HT-29 (cell line): ENCODE measurements around the gene GNG13. TPM values are rescaled to one million over a fixed set of nuclear protein-coding genes. Genes with fewer than 3 reads are reported as not detected.
A peak's percentile ranks its signal among the peaks of the same experiment; 100 is the strongest.
"Not testable (repeated sequence)": the region's sequence is repeated elsewhere in the genome, so short reads cannot be mapped to it uniquely, and the experiment has no call there.

Source experiments
- DNase-seq: peaks from one replicate; pipeline ENCODE4 v3.0.0-alpha.2; 2015; ENCODE audit warnings: low spot score
- small RNA-seq: library from RNA; depleted of rRNA; stranded (forward); fragments of <200 nt; gene quantifications from one replicate; pipeline ENCODE3, GENCODE V24; 2014
- total RNA-seq: library from RNA; depleted of rRNA; stranded (reverse); fragments of >200 nt; shearing (Covaris generic); gene quantifications from 2 replicates; pipeline ENCODE4 v1.2.3, GENCODE V29; 2014; rRNA removed

The GNG13 gene
- total RNA-seq, 1 experiment from 2014 or later, result not detected

- DNase-seq, result no peak
These were observed 37.8 kb downstream of the GNG13 start for GRCh38 chr16:762595-763268.

- no peak for DNase-seq
These were observed 38.7 kb downstream of the GNG13 start for GRCh38 chr16:761625-762513.

GRCh38 chr16:760545-761343 is 39.8 kb downstream of the GNG13 start, which contains the start of gene MSLN:
TSS of gene MSLN (plus strand) at chr16:760734. CDS start at chr16:762681, 1,947 bp downstream.
- no peak for DNase-seq

- DNase-seq, result no peak
These were observed 40.5 kb downstream of the GNG13 start for GRCh38 chr16:760065-760464.

GRCh38 chr16:759110-759910 is 41.2 kb downstream of the GNG13 start:
- peak; percentile 56 for DNase-seq

- no peak for DNase-seq
These were observed 44.1 kb downstream of the GNG13 start for GRCh38 chr16:756428-756827.

- DNase-seq, result no peak
These were observed 45.9 kb downstream of the GNG13 start for GRCh38 chr16:754656-755055.

GRCh38 chr16:754121-754607 is 46.4 kb downstream of the GNG13 start:
- not testable (repeated sequence) for DNase-seq

- no peak for DNase-seq
These were observed 48.6 kb downstream of the GNG13 start for GRCh38 chr16:752007-752312.

GRCh38 chr16:751152-752006 is 49.2 kb downstream of the GNG13 start:
- no peak for DNase-seq

GRCh38 chr16:750485-750884 is 50.0 kb downstream of the GNG13 start:
- DNase-seq, result no peak

- no peak for DNase-seq
These were observed 51.5 kb downstream of the GNG13 start for GRCh38 chr16:749010-749409.

Small RNAs within 50 kb of the gene (small RNA-seq; reads per million reads assigned to genes)
- not detected for gene MIR662

Other genes starting within 250 kb of the GNG13 start
- 0.08 TPM in 1 of 2 replicates, not detected in the other for gene PRR35, start 240.3 kb downstream of the GNG13 start, total RNA-seq
- gene NHLRC4, start 233.7 kb downstream of the GNG13 start, total RNA-seq, result 0.05 and 0.13 TPM in 2 replicates
- 99.5 and 103 TPM in 2 replicates for gene PIGQ, start 230.8 kb downstream of the GNG13 start, total RNA-seq
- gene RAB40C, start 210.7 kb downstream of the GNG13 start, total RNA-seq, result 54.2 and 58.2 TPM in 2 replicates
- 0.74 and 1.1 TPM in 2 replicates for gene WFIKKN1, start 169.7 kb downstream of the GNG13 start, total RNA-seq
- 278 and 290 TPM in 2 replicates for gene METTL26, start 164.4 kb downstream of the GNG13 start, total RNA-seq
- gene MCRIP2, start 158.9 kb downstream of the GNG13 start, total RNA-seq, result 198 and 209 TPM in 2 replicates
- 162 and 168 TPM in 2 replicates for gene WDR90, start 151.4 kb downstream of the GNG13 start, total RNA-seq
- gene RHOT2, start 132.6 kb downstream of the GNG13 start, total RNA-seq, result 209 and 211 TPM in 2 replicates
- gene RHBDL1, start 125.1 kb downstream of the GNG13 start, total RNA-seq, result 7.8 and 8.2 TPM in 2 replicates
- gene STUB1, start 120.3 kb downstream of the GNG13 start, total RNA-seq, result 258 and 295 TPM in 2 replicates
- 154 and 176 TPM in 2 replicates for gene JMJD8, start 116.4 kb downstream of the GNG13 start, total RNA-seq
- 5.9 and 6.2 TPM in 2 replicates for gene WDR24, start 110.3 kb downstream of the GNG13 start, total RNA-seq
- 0.29 and 1.5 TPM in 2 replicates for gene FBXL16, start 94.9 kb downstream of the GNG13 start, total RNA-seq
- gene METRN, start 85.6 kb downstream of the GNG13 start, total RNA-seq, result 82.2 and 108 TPM in 2 replicates
- gene ANTKMT, start 79.6 kb downstream of the GNG13 start, total RNA-seq, result 123 and 151 TPM in 2 replicates
- gene CCDC78, start 74.3 kb downstream of the GNG13 start, total RNA-seq, result 22.9 and 30.6 TPM in 2 replicates
- gene HAGHL, start 73.6 kb downstream of the GNG13 start, total RNA-seq, result 63.0 and 80.8 TPM in 2 replicates
- 68.4 and 80.0 TPM in 2 replicates for gene CIAO3, start 59.7 kb downstream of the GNG13 start, total RNA-seq
- 3.9 and 8.3 TPM in 2 replicates for gene MSLN, start 40.0 kb downstream of the GNG13 start, total RNA-seq
- gene RPUSD1, start 12.4 kb downstream of the GNG13 start, total RNA-seq, result 147 and 148 TPM in 2 replicates
- gene CHTF18, start 12.1 kb downstream of the GNG13 start, total RNA-seq, result 121 and 145 TPM in 2 replicates
- gene LMF1, start 170.2 kb upstream of the GNG13 start, total RNA-seq, result 2.1 and 5.2 TPM in 2 replicates
- 0.08 and 0.61 TPM in 2 replicates for gene SOX8, start 181.0 kb upstream of the GNG13 start, total RNA-seq